Measurements from ENCODE around the gene CBX4.

- no peak for TF ChIP-seq RAD21 (CRISPR knock-in tag; IDR thresholded peaks at IDR 0.05)
- no peak for TF ChIP-seq ZNF777 (CRISPR knock-in tag; IDR thresholded peaks at IDR 0.05)
- TF ChIP-seq HDAC6 (IDR thresholded peaks at IDR 0.05; ENCODE audit: low read depth, low read length) = no peak
Measured at GRCh38 chr17:79857095-79857494, 17.9 kb upstream of the CBX4 start.
